Motor neuron (in vitro differentiated cells): Measurements from ENCODE around the gene SLIT1. TPM values are rescaled to one million over a fixed set of nuclear protein-coding genes. Genes with fewer than 3 reads are reported as not detected.

Source experiments
- ATAC-seq, 8 experiments: fragments of 200-7000 bp; cut with Tn5 transposase; replicated peaks in 6 of 8; 2 replicates each; pipeline ENCODE4 v1.8.0; 2021; ENCODE audit warnings: mild to moderate bottlenecking in 8 of 8, moderate library complexity in 8 of 8
- H3K27ac ChIP-seq, 2 donors: fragments of 250-450 bp; sonication (Bioruptor Pico); 2 replicates each; pipeline ENCODE4 v1.9.0; 2021; ENCODE audit warnings: antibody characterized with exemption in 2 of 2, mild to moderate bottlenecking in 2 of 2, moderate library complexity in 1 of 2
- H3K4me1 ChIP-seq, 2 donors: fragments of 250-450 bp; sonication (Bioruptor Pico); replicated peaks in 1 of 2; 2 replicates each; pipeline ENCODE4 v1.6.1; 2021; ENCODE audit warnings: antibody characterized with exemption in 2 of 2, mild to moderate bottlenecking in 2 of 2, moderate library complexity in 1 of 2
- H3K4me3 ChIP-seq, 5 donors: fragments of 250-450 bp; sonication (Bioruptor Pico); 2 replicates each; pipeline ENCODE4 v1.9.0; 2021; ENCODE audit warnings: antibody characterized with exemption in 5 of 5, mild to moderate bottlenecking in 5 of 5, moderate library complexity in 4 of 5
- WGBS, 10 experiments: fragments of 450-650 bp; shearing (Covaris generic); methylation state at CpG; one replicate each; pipeline ENCODE4 v1.0.0; 2022; 5-methylcytosine and 5-hydroxymethylcytosine counted together
- in situ Hi-C, 9 experiments: fragments of 400-800 bp; cut with MboI; loops; one replicate each; pipeline ENCODE4 v1.15.0; 2021; ENCODE audit warnings: low sequenced_read_pairs in 9 of 9, low pct_unique_long_range_greater_than_20kb in 2 of 9; ENCODE audit not compliant: unreplicated experiment in 9 of 9
- total RNA-seq, 8 experiments: library from RNA; unstranded; fragments of 300-600 nt; gene quantifications; 2 replicates each; pipeline versions ENCODE4 v1.2.3 to v1.2.4, GENCODE V29; 2022

The SLIT1 gene
- total RNA-seq, 8 experiments from 2014 or later = 0.20 to 137 (median 54.2) TPM

GRCh38 chr10:97180363-97180755 lies 5.4 kb downstream of the SLIT1 start:
- Histone ChIP-seq H3K4me1 (peaks cover 54 to 68% of the 10 kb centered on the region in 2 donors), H3K4me3 (peak overlapping the region; percentile 0 to 15 (median 12)), H3K27ac (no peak overlapping the region)
- peak in 5 of 8 experiments; percentile 13 to 50 (median 35) for ATAC-seq
- in situ Hi-C loops = loop anchor here in 1 of 9 experiments (25.0 kb wide), 1 partner anchor 93 kb away; no protein-coding TSS in a partner anchor
- 0 to 86% (median 45%) methylated on average over 1 to 6 of the region's 8 CpGs; no CpG with 5 or more reads in 3 of the 10 experiments for WGBS, 10 experiments

- peak; percentile 75 to 98 (median 84) for ATAC-seq
- peaks cover 54 to 68% of the 10 kb centered on the region in 2 donors for H3K4me1 ChIP-seq
- H3K4me3 ChIP-seq = peak overlapping the region; percentile 0 to 15 (median 12)
- H3K27ac ChIP-seq = peak overlapping the region in 1 of 2 donors; percentile 17
- in situ Hi-C loops = loop anchor here in 1 of 9 experiments (25.0 kb wide), 1 partner anchor 93 kb away; no protein-coding TSS in a partner anchor
- WGBS, 10 experiments = 0 to 80% (median 50%) methylated on average over 1 to 13 of the region's 26 CpGs; no CpG with 5 or more reads in 5 of the 10 experiments
These were observed 5.9 kb downstream of the SLIT1 start for GRCh38 chr10:97179731-97180362.

- WGBS, 10 experiments = 6 to 100% (median 62%) methylated on average over 1 to 5 of the region's 6 CpGs; no CpG with 5 or more reads in 3 of the 10 experiments
- Histone ChIP-seq H3K4me3 (peak overlapping the region in 4 of 5 donors; percentile 0 to 15 (median 6)), H3K4me1 (peaks cover 54 to 66% of the 10 kb centered on the region in 2 donors), H3K27ac (peak overlapping the region in 1 of 2 donors; percentile 17)
- in situ Hi-C loops = loop anchor here in 1 of 9 experiments (25.0 kb wide), 1 partner anchor 92 kb away; no protein-coding TSS in a partner anchor
- ATAC-seq = peak in 2 of 8 experiments; percentile 4 to 9
These were observed 6.4 kb downstream of the SLIT1 start for GRCh38 chr10:97179311-97179710.

GRCh38 chr10:97178074-97178473 lies 7.7 kb downstream of the SLIT1 start:
- WGBS, 10 experiments = 0 to 100% (median 69%) methylated on average over 1 to 5 of the region's 5 CpGs; no CpG with 5 or more reads in 1 of the 10 experiments
- in situ Hi-C loops = loop anchor here in 1 of 9 experiments (25.0 kb wide), 1 partner anchor 91 kb away; no protein-coding TSS in a partner anchor
- ATAC-seq = no peak
- Histone ChIP-seq H3K27ac (no peak overlapping the region), H3K4me3 (no peak overlapping the region), H3K4me1 (peaks cover 47 to 54% of the 10 kb centered on the region in 2 donors)

- in situ Hi-C loops = loop anchor here in 1 of 9 experiments (25.0 kb wide), 1 partner anchor 89 kb away; no protein-coding TSS in a partner anchor
- H3K27ac ChIP-seq = no peak overlapping the region
- no peak for ATAC-seq
- no peak overlapping the region for H3K4me3 ChIP-seq
- 17 to 90% (median 85%) methylated on average over 1 to 3 of the region's 5 CpGs; no CpG with 5 or more reads in 4 of the 10 experiments for WGBS, 10 experiments
- H3K4me1 ChIP-seq = peaks cover 40 to 44% of the 10 kb centered on the region in 2 donors
These were observed 9.5 kb downstream of the SLIT1 start for GRCh38 chr10:97176226-97176625.

- ATAC-seq = no peak
- WGBS, 10 experiments = 43 to 100% (median 84%) methylated on average over 1 to 4 of the region's 4 CpGs; no CpG with 5 or more reads in 5 of the 10 experiments
- Histone ChIP-seq H3K4me1 (peaks cover 34 to 44% of the 10 kb centered on the region in 2 donors), H3K27ac (no peak overlapping the region), H3K4me3 (no peak overlapping the region)
- in situ Hi-C loops = loop anchor here in 1 of 9 experiments (25.0 kb wide), 1 partner anchor 88 kb away; no protein-coding TSS in a partner anchor
These were observed 10.2 kb downstream of the SLIT1 start for GRCh38 chr10:97175586-97175985.

GRCh38 chr10:97174941-97175340 lies 10.8 kb downstream of the SLIT1 start:
- peaks cover 27 to 40% of the 10 kb centered on the region in 2 donors for H3K4me1 ChIP-seq
- ATAC-seq = peak in 3 of 8 experiments; percentile 14 to 61 (median 45)
- no peak overlapping the region for H3K4me3 ChIP-seq
- in situ Hi-C loops = loop anchor here in 1 of 9 experiments (25.0 kb wide), 1 partner anchor 88 kb away; no protein-coding TSS in a partner anchor
- no peak overlapping the region for H3K27ac ChIP-seq

GRCh38 chr10:97174276-97174775 lies 11.4 kb downstream of the SLIT1 start:
- Histone ChIP-seq H3K27ac (no peak overlapping the region), H3K4me1 (peaks cover 21 to 34% of the 10 kb centered on the region in 2 donors), H3K4me3 (no peak overlapping the region)
- WGBS, 10 experiments = 87 to 100% (median 100%) methylated on average over 1 to 3 of the region's 5 CpGs; no CpG with 5 or more reads in 5 of the 10 experiments
- in situ Hi-C loops = no loop called here
- no peak for ATAC-seq

- WGBS, 10 experiments = 27 to 100% (median 80%) methylated on average over 1 to 5 of the region's 6 CpGs; no CpG with 5 or more reads in 3 of the 10 experiments
- peaks cover 8 to 25% of the 10 kb centered on the region in 2 donors for H3K4me1 ChIP-seq
- in situ Hi-C loops = no loop called here
- ATAC-seq = no peak
- H3K4me3 ChIP-seq = no peak overlapping the region
- H3K27ac ChIP-seq = no peak overlapping the region
These were observed 12.7 kb downstream of the SLIT1 start for GRCh38 chr10:97173036-97173435.

- no peak overlapping the region for H3K27ac ChIP-seq
- no peak overlapping the region for H3K4me3 ChIP-seq
- in situ Hi-C loops = no loop called here
- 35 to 100% (median 76%) methylated on average over 1 to 10 of the region's 13 CpGs; no CpG with 5 or more reads in 2 of the 10 experiments for WGBS, 10 experiments
- no peak for ATAC-seq
- H3K4me1 ChIP-seq = peaks cover 0 to 18% of the 10 kb centered on the region in 2 donors
These were observed 14.8 kb downstream of the SLIT1 start for GRCh38 chr10:97171001-97171400.

GRCh38 chr10:97169911-97170693 lies 15.7 kb downstream of the SLIT1 start:
- in situ Hi-C loops = no loop called here
- WGBS, 10 experiments = 58 to 100% (median 80%) methylated on average over 1 to 13 of the region's 14 CpGs; no CpG with 5 or more reads in 1 of the 10 experiments
- Histone ChIP-seq H3K4me1 (peaks cover 0 to 25% of the 10 kb centered on the region in 2 donors), H3K27ac (no peak overlapping the region), H3K4me3 (no peak overlapping the region)
- ATAC-seq = peak in 3 of 8 experiments; percentile 14 to 77 (median 38)

GRCh38 chr10:97169063-97169462 lies 16.7 kb downstream of the SLIT1 start:
- Histone ChIP-seq H3K4me1 (peaks cover 10 to 35% of the 10 kb centered on the region in 2 donors), H3K4me3 (no peak overlapping the region), H3K27ac (no peak overlapping the region)
- in situ Hi-C loops = no loop called here
- WGBS, 10 experiments = 0 to 100% (median 91%) methylated on average over 1 to 3 of the region's 5 CpGs; no CpG with 5 or more reads in 2 of the 10 experiments
- ATAC-seq = no peak
